Liver (tissue), 9 donors: ENCODE results near the gene ABCC5. TPM values are rescaled to one million over a fixed set of nuclear protein-coding genes. Genes with fewer than 3 reads are reported as not detected.

Source experiments
- DNase-seq: peaks from one replicate; pipeline ENCODE4 v3.0.0-alpha.2; 2017; ENCODE audit warnings: low spot score
- H3K27ac ChIP-seq, 2 donors: one replicate each; pipeline ENCODE4 v1.7.0; 2013; ENCODE audit warnings: inconsistent platforms in 2 of 2, low read length in 2 of 2, control low read depth in 1 of 2, low read depth in 1 of 2, mild to moderate bottlenecking in 1 of 2
- H3K27me3 ChIP-seq, 4 donors: one replicate each; pipeline versions ENCODE4 v1.6.1 to v1.7.0; 2013; ENCODE audit warnings: low read length in 3 of 4, inconsistent platforms in 1 of 4, mild to moderate bottlenecking in 1 of 4, moderate library complexity in 1 of 4; ENCODE audit not compliant: control insufficient read depth in 4 of 4, insufficient read depth in 4 of 4
- H3K36me3 ChIP-seq, 4 donors: one replicate each; pipeline versions ENCODE4 v1.6.1 to v1.7.0; 2013; ENCODE audit warnings: low read length in 3 of 4, mild to moderate bottlenecking in 3 of 4, low read depth in 1 of 4, moderate library complexity in 1 of 4; ENCODE audit not compliant: control insufficient read depth in 4 of 4, insufficient read depth in 3 of 4
- H3K4me1 ChIP-seq, 4 donors: one replicate each; pipeline versions ENCODE4 v1.6.1 to v1.7.0; 2013; ENCODE audit warnings: low read length in 3 of 4, mild to moderate bottlenecking in 3 of 4, moderate library complexity in 1 of 4; ENCODE audit not compliant: control insufficient read depth in 4 of 4, insufficient read depth in 4 of 4
- H3K4me3 ChIP-seq, 3 donors: one replicate each; pipeline versions ENCODE4 v1.6.1 to v1.7.0; 2013; ENCODE audit warnings: low read length in 3 of 3, control low read depth in 1 of 3, low read depth in 1 of 3, mild to moderate bottlenecking in 1 of 3
- H3K9ac ChIP-seq, 2 donors: one replicate each; pipeline ENCODE4 v1.7.0; 2013; ENCODE audit warnings: low read length in 2 of 2, mild to moderate bottlenecking in 2 of 2, moderate library complexity in 2 of 2, control low read depth in 1 of 2, low read depth in 1 of 2
- H3K9me3 ChIP-seq, 4 donors: one replicate each; pipeline versions ENCODE4 v1.6.1 to v1.7.0; 2013; ENCODE audit warnings: low read length in 3 of 4; ENCODE audit not compliant: control insufficient read depth in 4 of 4
- ATF3 ChIP-seq: IDR thresholded peaks from 2 replicates; pipeline ENCODE4 v1.6.1; 2016; ENCODE audit warnings: antibody characterized with exemption
- CTCF ChIP-seq: fragments of 150-350 bp; IDR thresholded peaks from 2 replicates; pipeline ENCODE4 v1.5.1; 2017; ENCODE audit warnings: improper control_type of control experiment, low read depth, low read length; ENCODE audit not compliant: missing input control
- EGR1 ChIP-seq, 2 donors: IDR thresholded peaks; 2 replicates each; pipeline ENCODE4 v1.6.1; 2016 to 2018; ENCODE audit warnings: antibody characterized with exemption in 2 of 2, low read depth in 2 of 2
- FOXA1 ChIP-seq: IDR thresholded peaks from 2 replicates; pipeline ENCODE4 v1.6.1; 2016; ENCODE audit warnings: antibody characterized with exemption
- FOXA2 ChIP-seq: IDR thresholded peaks from 2 replicates; pipeline ENCODE4 v1.6.1; 2016; ENCODE audit warnings: antibody characterized with exemption
- GABPA ChIP-seq, 2 donors: IDR thresholded peaks in 1 of 2; conservative IDR thresholded peaks in 1 of 2; 2 replicates each; pipeline ENCODE4 v1.6.1; 2016; ENCODE audit warnings: antibody characterized with exemption in 2 of 2, mild to moderate bottlenecking in 1 of 2, moderate library complexity in 1 of 2
- HNF4A ChIP-seq, 2 donors: conservative IDR thresholded peaks; 2 replicates each; pipeline ENCODE4 v1.6.1; 2016; ENCODE audit warnings: antibody characterized with exemption in 2 of 2, mild to moderate bottlenecking in 2 of 2
- HNF4G ChIP-seq: IDR thresholded peaks from 2 replicates; pipeline ENCODE4 v1.6.1; 2016; ENCODE audit warnings: antibody characterized with exemption
- JUND ChIP-seq, 2 donors: IDR thresholded peaks; 2 replicates each; pipeline ENCODE4 v1.6.1; 2016; ENCODE audit warnings: antibody characterized with exemption in 2 of 2
- MAX ChIP-seq: IDR thresholded peaks from 2 replicates; pipeline ENCODE4 v1.6.1; 2016; ENCODE audit warnings: antibody characterized with exemption
- NR2F2 ChIP-seq: IDR thresholded peaks from 2 replicates; pipeline ENCODE4 v1.6.1; 2016; ENCODE audit warnings: antibody characterized with exemption
- RAD21 ChIP-seq, 2 donors: IDR thresholded peaks; 2 replicates each; pipeline ENCODE4 v1.6.1; 2016; ENCODE audit warnings: antibody characterized with exemption in 2 of 2, mild to moderate bottlenecking in 2 of 2
- RXRA ChIP-seq, 2 donors: IDR thresholded peaks; 2 replicates each; pipeline ENCODE4 v1.6.1; 2017 to 2018; ENCODE audit warnings: antibody characterized with exemption in 2 of 2, mild to moderate bottlenecking in 1 of 2
- SP1 ChIP-seq: IDR thresholded peaks from 2 replicates; pipeline ENCODE4 v1.6.1; 2018; ENCODE audit warnings: antibody characterized with exemption, mild to moderate bottlenecking
- TAF1 ChIP-seq: conservative IDR thresholded peaks from 2 replicates; pipeline ENCODE4 v1.6.1; 2016; ENCODE audit warnings: antibody characterized with exemption, mild to moderate bottlenecking
- YY1 ChIP-seq: IDR thresholded peaks from 2 replicates; pipeline ENCODE4 v1.6.1; 2016; ENCODE audit warnings: antibody characterized with exemption, mild to moderate bottlenecking
- ZBTB33 ChIP-seq: IDR thresholded peaks from 2 replicates; pipeline ENCODE4 v1.6.1; 2016; ENCODE audit warnings: antibody characterized with exemption
- WGBS: extraction: QIAGEN DNeasy Blood & Tissue Kit; methylation state at CpG from one replicate; pipeline ENCODE4 v1.1.7; 2013; 5-methylcytosine and 5-hydroxymethylcytosine counted together
- polyA plus RNA-seq, 2 donors: library from polyadenylated mRNA; stranded (reverse) in 1 of 2; unstranded in 1 of 2; fragments of 200-250 nt in 1 of 2; fragments of >200 nt in 1 of 2; fragmentation: Nextera tagmentation in 1 of 2; extraction: Ambion mirVana in 1 of 2; gene quantifications; one replicate each; pipeline versions ENCODE4 v1.2.1 to v1.2.3, GENCODE V29; 2013 to 2015
- total RNA-seq, 2 donors: library from RNA; depleted of rRNA; stranded (reverse); fragments of >200 nt; gene quantifications; one replicate each; pipeline ENCODE4 v1.2.3, GENCODE V29; 2014
- TF ChIP-seq, protein P1 (sequence below): IDR thresholded peaks from 2 replicates; pipeline ENCODE4 v1.6.1; 2016; ENCODE audit warnings: antibody characterized with exemption, mild to moderate bottlenecking
- donor health status: healthy.
- donor health status: healthy.
- donor health status: healthy.
- donor health status: healthy.
- donor health status: healthy.

Gene ABCC5
- 10 to 100 TPM; 12.5 to 35.7 TPM for total RNA-seq
- polyA plus RNA-seq, result 1 to 10 TPM; 2.8 to 3.7 TPM

GRCh38 chr3:184017672-184018423 is at the start of gene ABCC5:
Gene ABCC5, minus strand, starts transcription at chr3:184017884. Its CDS starts 3,492 bp downstream, at chr3:184014392.
- WGBS, result under 1% methylated on average over 55 of the region's 55 CpGs
- peaks cover 0 to 12% (median 6%) of the 10 kb centered on the region in 4 donors for H3K4me1 ChIP-seq
- peak; percentile 88 for DNase-seq
- peak within 1 kb of the TSS; percentile 75 to 76 for H3K9ac ChIP-seq
- H3K27me3 ChIP-seq, result no peaks in the 10 kb centered on the region
- H3K36me3 ChIP-seq, result peaks cover 0 to 6% (median under 1%) of the 10 kb centered on the region in 4 donors
- peak within 1 kb of the TSS; percentile 60 to 67 for H3K27ac ChIP-seq
- H3K9me3 ChIP-seq, result no peaks in the 10 kb centered on the region
- peak within 1 kb of the TSS; percentile 70 to 98 (median 90) for H3K4me3 ChIP-seq
- TF ChIP-seq FOXA2 (no peak), RXRA (IDR thresholded peaks at IDR 0.05) (peak in 1 of 2 donors; percentile 27), TAF1 (no peak), RAD21 (IDR thresholded peaks at IDR 0.05) (no peak), GABPA (IDR thresholded peaks at IDR 0.05 in 1 of 2, conservative IDR thresholded peaks at IDR 0.05 in 1 of 2) (peak in 1 of 2 donors; percentile 44), SP1 (peak; percentile 50), FOXA1 (no peak), CTCF (no peak), NR2F2 (peak; percentile 53), MAX (peak; percentile 65), HNF4G (no peak), HNF4A (conservative IDR thresholded peaks at IDR 0.05) (no peak), JUND (IDR thresholded peaks at IDR 0.05) (no peak), EGR1 (IDR thresholded peaks at IDR 0.05; ENCODE audit: low read depth in 2 of 2) (peak; percentile 93 to 96), ZBTB33 (no peak), ATF3 (no peak), YY1 (peak; percentile 79)
- TF ChIP-seq, protein P1, sequence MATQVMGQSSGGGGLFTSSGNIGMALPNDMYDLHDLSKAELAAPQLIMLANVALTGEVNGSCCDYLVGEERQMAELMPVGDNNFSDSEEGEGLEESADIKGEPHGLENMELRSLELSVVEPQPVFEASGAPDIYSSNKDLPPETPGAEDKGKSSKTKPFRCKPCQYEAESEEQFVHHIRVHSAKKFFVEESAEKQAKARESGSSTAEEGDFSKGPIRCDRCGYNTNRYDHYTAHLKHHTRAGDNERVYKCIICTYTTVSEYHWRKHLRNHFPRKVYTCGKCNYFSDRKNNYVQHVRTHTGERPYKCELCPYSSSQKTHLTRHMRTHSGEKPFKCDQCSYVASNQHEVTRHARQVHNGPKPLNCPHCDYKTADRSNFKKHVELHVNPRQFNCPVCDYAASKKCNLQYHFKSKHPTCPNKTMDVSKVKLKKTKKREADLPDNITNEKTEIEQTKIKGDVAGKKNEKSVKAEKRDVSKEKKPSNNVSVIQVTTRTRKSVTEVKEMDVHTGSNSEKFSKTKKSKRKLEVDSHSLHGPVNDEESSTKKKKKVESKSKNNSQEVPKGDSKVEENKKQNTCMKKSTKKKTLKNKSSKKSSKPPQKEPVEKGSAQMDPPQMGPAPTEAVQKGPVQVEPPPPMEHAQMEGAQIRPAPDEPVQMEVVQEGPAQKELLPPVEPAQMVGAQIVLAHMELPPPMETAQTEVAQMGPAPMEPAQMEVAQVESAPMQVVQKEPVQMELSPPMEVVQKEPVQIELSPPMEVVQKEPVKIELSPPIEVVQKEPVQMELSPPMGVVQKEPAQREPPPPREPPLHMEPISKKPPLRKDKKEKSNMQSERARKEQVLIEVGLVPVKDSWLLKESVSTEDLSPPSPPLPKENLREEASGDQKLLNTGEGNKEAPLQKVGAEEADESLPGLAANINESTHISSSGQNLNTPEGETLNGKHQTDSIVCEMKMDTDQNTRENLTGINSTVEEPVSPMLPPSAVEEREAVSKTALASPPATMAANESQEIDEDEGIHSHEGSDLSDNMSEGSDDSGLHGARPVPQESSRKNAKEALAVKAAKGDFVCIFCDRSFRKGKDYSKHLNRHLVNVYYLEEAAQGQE, result peak; percentile 50
